A204.1 (cell line): ENCODE results near the gene ENTPD2.
"Not testable (repeated sequence)": the region's sequence is repeated elsewhere in the genome, so short reads cannot be mapped to it uniquely, and the experiment has no call there.

Experiments used
- FAIRE-seq: peaks from 2 replicates; lab custom pipeline; 2012; peaks lifted over from hg19 to GRCh38; lab: Jason Lieb, UNC

The ENTPD2 gene

GRCh38 chr9:137014776-137015539 is 38.9 kb downstream of the ENTPD2 start:
- FAIRE-seq = no peak

- FAIRE-seq = no peak
Observed at GRCh38 chr9:137014166-137014565, 39.7 kb downstream of the ENTPD2 start.

GRCh38 chr9:137013571-137013940 is 40.3 kb downstream of the ENTPD2 start:
- no peak for FAIRE-seq

- no peak for FAIRE-seq
Observed at GRCh38 chr9:137012694-137013570, 40.9 kb downstream of the ENTPD2 start.

- no peak for FAIRE-seq
Observed at GRCh38 chr9:137011907-137012675, 41.8 kb downstream of the ENTPD2 start.

GRCh38 chr9:137011156-137011555 is 42.7 kb downstream of the ENTPD2 start:
- FAIRE-seq = no peak

GRCh38 chr9:137009938-137010732 is 43.7 kb downstream of the ENTPD2 start:
- FAIRE-seq = no peak

- no peak for FAIRE-seq
Observed at GRCh38 chr9:137009217-137009616, 44.6 kb downstream of the ENTPD2 start.

GRCh38 chr9:137008312-137008711 is 45.5 kb downstream of the ENTPD2 start:
- FAIRE-seq = no peak

GRCh38 chr9:137007816-137008270 is 46.0 kb downstream of the ENTPD2 start:
- FAIRE-seq = no peak

GRCh38 chr9:137007108-137007815 is 46.6 kb downstream of the ENTPD2 start:
- no peak for FAIRE-seq

GRCh38 chr9:137006116-137007003 is 47.5 kb downstream of the ENTPD2 start:
- no peak for FAIRE-seq

- not testable (repeated sequence) for FAIRE-seq
Observed at GRCh38 chr9:137004285-137004684, 49.6 kb downstream of the ENTPD2 start.

GRCh38 chr9:137002646-137003041 is 51.2 kb downstream of the ENTPD2 start:
- no peak for FAIRE-seq

- no peak for FAIRE-seq
Observed at GRCh38 chr9:137001857-137002645, 51.8 kb downstream of the ENTPD2 start.

- FAIRE-seq = no peak
Observed at GRCh38 chr9:137000177-137000930, 53.5 kb downstream of the ENTPD2 start.
